B cell (primary cell): ENCODE data around the gene CSF1.

Experiments
- CTCF ChIP-seq: fragments of 200-600 bp; IDR thresholded peaks from one replicate; pipeline ENCODE4 v1.8.0; 2022; ENCODE audit warnings: antibody characterized with exemption, mild to moderate bottlenecking
- EZH2 ChIP-seq: IDR thresholded peaks from 2 replicates; pipeline ENCODE4 v1.6.1; 2012; ENCODE audit warnings: borderline replicate concordance, low read depth, mild to moderate bottlenecking, moderate library complexity, low read length; ENCODE audit not compliant: insufficient read depth, poor library complexity, severe bottlenecking

- TF ChIP-seq CTCF (no peak), EZH2 (no peak)
Measured at GRCh38 chr1:109910963-109911798, 532 bp downstream of the CSF1 start.
